ENCODE data around the gene CLRN2. TPM values are rescaled to one million over a fixed set of nuclear protein-coding genes. Genes with fewer than 3 reads are reported as not detected.

CLRN2 gene
- total RNA-seq, 1 donor from 2014 or later, result not detected

- Mint-ChIP-seq H3K27me3 (ENCODE audit: unreplicated experiment) (no peaks in the 10 kb centered on the region), H3K9me3 (ENCODE audit: unreplicated experiment) (no peaks in the 10 kb centered on the region), H3K4me3 (ENCODE audit: unreplicated experiment) (no peak overlapping the region), H3K4me1 (ENCODE audit: unreplicated experiment) (no peaks in the 10 kb centered on the region), H3K27ac (ENCODE audit: unreplicated experiment) (no peak overlapping the region), H3K36me3 (ENCODE audit: unreplicated experiment) (peaks cover 15% of the 10 kb centered on the region)
- no peak for TF ChIP-seq CTCF (IDR thresholded peaks at IDR 0.05)
- DNase-seq (ENCODE audit: extremely low spot score, unreplicated experiment), result no peak
Observed at GRCh38 chr4:17504081-17504480, 10.9 kb upstream of the CLRN2 start.

- Mint-ChIP-seq H3K36me3 (ENCODE audit: unreplicated experiment) (peaks cover 2% of the 10 kb centered on the region), H3K4me3 (ENCODE audit: unreplicated experiment) (peak overlapping the region; percentile 98), H3K27ac (ENCODE audit: unreplicated experiment) (no peak overlapping the region), H3K9me3 (ENCODE audit: unreplicated experiment) (no peaks in the 10 kb centered on the region), H3K27me3 (ENCODE audit: unreplicated experiment) (peaks cover 9% of the 10 kb centered on the region), H3K4me1 (ENCODE audit: unreplicated experiment) (peaks cover 19% of the 10 kb centered on the region)
- no peak for DNase-seq (ENCODE audit: extremely low spot score, unreplicated experiment)
- TF ChIP-seq CTCF (IDR thresholded peaks at IDR 0.05), result no peak
Observed at GRCh38 chr4:17510582-17510981, 4.4 kb upstream of the CLRN2 start.

GRCh38 chr4:17511051-17511450, 3.9 kb upstream of the CLRN2 start:
- Mint-ChIP-seq H3K27ac (ENCODE audit: unreplicated experiment) (peak overlapping the region; percentile 95), H3K27me3 (ENCODE audit: unreplicated experiment) (peaks cover 12% of the 10 kb centered on the region), H3K36me3 (ENCODE audit: unreplicated experiment) (peaks cover 2% of the 10 kb centered on the region), H3K9me3 (ENCODE audit: unreplicated experiment) (no peaks in the 10 kb centered on the region), H3K4me1 (ENCODE audit: unreplicated experiment) (peaks cover 19% of the 10 kb centered on the region), H3K4me3 (ENCODE audit: unreplicated experiment) (peak overlapping the region; percentile 98)
- no peak for DNase-seq (ENCODE audit: extremely low spot score, unreplicated experiment)
- TF ChIP-seq CTCF (IDR thresholded peaks at IDR 0.05), result no peak

GRCh38 chr4:17511509-17511949, 3.4 kb upstream of the CLRN2 start:
- DNase-seq (ENCODE audit: extremely low spot score, unreplicated experiment), result no peak
- Mint-ChIP-seq H3K36me3 (ENCODE audit: unreplicated experiment) (peaks cover 2% of the 10 kb centered on the region), H3K27me3 (ENCODE audit: unreplicated experiment) (peaks cover 16% of the 10 kb centered on the region), H3K4me3 (ENCODE audit: unreplicated experiment) (peak overlapping the region; percentile 98), H3K9me3 (ENCODE audit: unreplicated experiment) (no peaks in the 10 kb centered on the region), H3K4me1 (ENCODE audit: unreplicated experiment) (peaks cover 19% of the 10 kb centered on the region), H3K27ac (ENCODE audit: unreplicated experiment) (peak overlapping the region; percentile 95)
- TF ChIP-seq CTCF (IDR thresholded peaks at IDR 0.05), result no peak

- Mint-ChIP-seq H3K27me3 (ENCODE audit: unreplicated experiment) (peaks cover 23% of the 10 kb centered on the region), H3K36me3 (ENCODE audit: unreplicated experiment) (peaks cover 2% of the 10 kb centered on the region), H3K9me3 (ENCODE audit: unreplicated experiment) (no peaks in the 10 kb centered on the region), H3K4me1 (ENCODE audit: unreplicated experiment) (peaks cover 19% of the 10 kb centered on the region), H3K27ac (ENCODE audit: unreplicated experiment) (peak within 1 kb of the TSS; percentile 95), H3K4me3 (ENCODE audit: unreplicated experiment) (peak within 1 kb of the TSS; percentile 98)
- TF ChIP-seq CTCF (IDR thresholded peaks at IDR 0.05), result peak; percentile 43
- peak; percentile 92 for DNase-seq (ENCODE audit: extremely low spot score, unreplicated experiment)
Observed at GRCh38 chr4:17511950-17512795, 2.8 kb upstream of the CLRN2 start, which contains the start of gene QDPR. Gene QDPR (minus strand): TSS chr4:17512090. CDS start chr4:17512054, 36 bp downstream.

Data from osteocyte (in vitro differentiated cells).